Liver (tissue), 3 donors: ENCODE results near the gene CFAP157.

Experiments used
- GABPA ChIP-seq, 2 donors: IDR thresholded peaks in 1 of 2; conservative IDR thresholded peaks in 1 of 2; 2 replicates each; pipeline ENCODE4 v1.6.1; 2016; ENCODE audit warnings: antibody characterized with exemption in 2 of 2, mild to moderate bottlenecking in 1 of 2, moderate library complexity in 1 of 2
- HNF4A ChIP-seq, 2 donors: conservative IDR thresholded peaks; 2 replicates each; pipeline ENCODE4 v1.6.1; 2016; ENCODE audit warnings: antibody characterized with exemption in 2 of 2, mild to moderate bottlenecking in 2 of 2
- NR2F2 ChIP-seq: IDR thresholded peaks from 2 replicates; pipeline ENCODE4 v1.6.1; 2016; ENCODE audit warnings: antibody characterized with exemption
- RAD21 ChIP-seq, 2 donors: IDR thresholded peaks; 2 replicates each; pipeline ENCODE4 v1.6.1; 2016; ENCODE audit warnings: antibody characterized with exemption in 2 of 2, mild to moderate bottlenecking in 2 of 2
- SP1 ChIP-seq: IDR thresholded peaks from 2 replicates; pipeline ENCODE4 v1.6.1; 2018; ENCODE audit warnings: antibody characterized with exemption, mild to moderate bottlenecking
- TAF1 ChIP-seq: conservative IDR thresholded peaks from 2 replicates; pipeline ENCODE4 v1.6.1; 2016; ENCODE audit warnings: antibody characterized with exemption, mild to moderate bottlenecking
- TF ChIP-seq, protein P1 (sequence below): fragments of 150-350 bp; IDR thresholded peaks from 2 replicates; pipeline ENCODE4 v1.5.1; 2017; ENCODE audit warnings: improper control_type of control experiment, low read depth, low read length; ENCODE audit not compliant: missing input control
- TF ChIP-seq, protein P2 (sequence below): IDR thresholded peaks from 2 replicates; pipeline ENCODE4 v1.6.1; 2016; ENCODE audit warnings: antibody characterized with exemption, mild to moderate bottlenecking
- TF ChIP-seq, protein P3 (sequence below): IDR thresholded peaks from 2 replicates; pipeline ENCODE4 v1.6.1; 2016; ENCODE audit warnings: antibody characterized with exemption
- TF ChIP-seq, protein P4 (sequence below): IDR thresholded peaks from 2 replicates; pipeline ENCODE4 v1.6.1; 2016; ENCODE audit warnings: antibody characterized with exemption
- TF ChIP-seq, protein P5 (sequence below): IDR thresholded peaks from 2 replicates; pipeline ENCODE4 v1.6.1; 2016; ENCODE audit warnings: antibody characterized with exemption
- donor health status: healthy.
- donor health status: healthy.

DNA sequence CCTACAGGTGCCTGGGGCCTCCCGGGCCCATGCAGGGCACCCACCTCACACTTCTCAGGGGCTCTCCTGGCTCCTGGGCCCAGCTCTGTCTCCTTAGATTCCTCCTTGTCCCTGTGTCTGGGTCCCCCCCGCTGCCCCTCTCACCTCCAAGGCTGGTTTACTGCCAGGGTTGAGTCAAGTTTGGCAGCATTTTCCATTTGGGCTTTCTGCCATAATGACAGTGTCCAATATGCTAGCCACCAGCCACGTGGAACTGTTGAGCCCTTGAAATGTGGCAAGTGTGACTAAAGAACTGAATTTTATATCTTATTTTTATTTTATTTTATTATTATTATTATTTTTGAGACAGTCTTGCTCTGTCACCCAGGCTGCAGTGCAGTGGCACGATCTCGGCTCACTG is 11.0 kb downstream of the CFAP157 start:
- TF ChIP-seq, protein P1, sequence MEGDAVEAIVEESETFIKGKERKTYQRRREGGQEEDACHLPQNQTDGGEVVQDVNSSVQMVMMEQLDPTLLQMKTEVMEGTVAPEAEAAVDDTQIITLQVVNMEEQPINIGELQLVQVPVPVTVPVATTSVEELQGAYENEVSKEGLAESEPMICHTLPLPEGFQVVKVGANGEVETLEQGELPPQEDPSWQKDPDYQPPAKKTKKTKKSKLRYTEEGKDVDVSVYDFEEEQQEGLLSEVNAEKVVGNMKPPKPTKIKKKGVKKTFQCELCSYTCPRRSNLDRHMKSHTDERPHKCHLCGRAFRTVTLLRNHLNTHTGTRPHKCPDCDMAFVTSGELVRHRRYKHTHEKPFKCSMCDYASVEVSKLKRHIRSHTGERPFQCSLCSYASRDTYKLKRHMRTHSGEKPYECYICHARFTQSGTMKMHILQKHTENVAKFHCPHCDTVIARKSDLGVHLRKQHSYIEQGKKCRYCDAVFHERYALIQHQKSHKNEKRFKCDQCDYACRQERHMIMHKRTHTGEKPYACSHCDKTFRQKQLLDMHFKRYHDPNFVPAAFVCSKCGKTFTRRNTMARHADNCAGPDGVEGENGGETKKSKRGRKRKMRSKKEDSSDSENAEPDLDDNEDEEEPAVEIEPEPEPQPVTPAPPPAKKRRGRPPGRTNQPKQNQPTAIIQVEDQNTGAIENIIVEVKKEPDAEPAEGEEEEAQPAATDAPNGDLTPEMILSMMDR: no peak
- TF ChIP-seq, protein P2, sequence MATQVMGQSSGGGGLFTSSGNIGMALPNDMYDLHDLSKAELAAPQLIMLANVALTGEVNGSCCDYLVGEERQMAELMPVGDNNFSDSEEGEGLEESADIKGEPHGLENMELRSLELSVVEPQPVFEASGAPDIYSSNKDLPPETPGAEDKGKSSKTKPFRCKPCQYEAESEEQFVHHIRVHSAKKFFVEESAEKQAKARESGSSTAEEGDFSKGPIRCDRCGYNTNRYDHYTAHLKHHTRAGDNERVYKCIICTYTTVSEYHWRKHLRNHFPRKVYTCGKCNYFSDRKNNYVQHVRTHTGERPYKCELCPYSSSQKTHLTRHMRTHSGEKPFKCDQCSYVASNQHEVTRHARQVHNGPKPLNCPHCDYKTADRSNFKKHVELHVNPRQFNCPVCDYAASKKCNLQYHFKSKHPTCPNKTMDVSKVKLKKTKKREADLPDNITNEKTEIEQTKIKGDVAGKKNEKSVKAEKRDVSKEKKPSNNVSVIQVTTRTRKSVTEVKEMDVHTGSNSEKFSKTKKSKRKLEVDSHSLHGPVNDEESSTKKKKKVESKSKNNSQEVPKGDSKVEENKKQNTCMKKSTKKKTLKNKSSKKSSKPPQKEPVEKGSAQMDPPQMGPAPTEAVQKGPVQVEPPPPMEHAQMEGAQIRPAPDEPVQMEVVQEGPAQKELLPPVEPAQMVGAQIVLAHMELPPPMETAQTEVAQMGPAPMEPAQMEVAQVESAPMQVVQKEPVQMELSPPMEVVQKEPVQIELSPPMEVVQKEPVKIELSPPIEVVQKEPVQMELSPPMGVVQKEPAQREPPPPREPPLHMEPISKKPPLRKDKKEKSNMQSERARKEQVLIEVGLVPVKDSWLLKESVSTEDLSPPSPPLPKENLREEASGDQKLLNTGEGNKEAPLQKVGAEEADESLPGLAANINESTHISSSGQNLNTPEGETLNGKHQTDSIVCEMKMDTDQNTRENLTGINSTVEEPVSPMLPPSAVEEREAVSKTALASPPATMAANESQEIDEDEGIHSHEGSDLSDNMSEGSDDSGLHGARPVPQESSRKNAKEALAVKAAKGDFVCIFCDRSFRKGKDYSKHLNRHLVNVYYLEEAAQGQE: no peak
- TF ChIP-seq SP1: no peak
- no peak for TF ChIP-seq NR2F2
- TF ChIP-seq TAF1: no peak
- no peak for TF ChIP-seq HNF4A (conservative IDR thresholded peaks at IDR 0.05)
- TF ChIP-seq, protein P3, sequence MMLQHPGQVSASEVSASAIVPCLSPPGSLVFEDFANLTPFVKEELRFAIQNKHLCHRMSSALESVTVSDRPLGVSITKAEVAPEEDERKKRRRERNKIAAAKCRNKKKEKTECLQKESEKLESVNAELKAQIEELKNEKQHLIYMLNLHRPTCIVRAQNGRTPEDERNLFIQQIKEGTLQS: no peak
- TF ChIP-seq GABPA (IDR thresholded peaks at IDR 0.05 in 1 of 2, conservative IDR thresholded peaks at IDR 0.05 in 1 of 2): no peak
- TF ChIP-seq, protein P4, sequence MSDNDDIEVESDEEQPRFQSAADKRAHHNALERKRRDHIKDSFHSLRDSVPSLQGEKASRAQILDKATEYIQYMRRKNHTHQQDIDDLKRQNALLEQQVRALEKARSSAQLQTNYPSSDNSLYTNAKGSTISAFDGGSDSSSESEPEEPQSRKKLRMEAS: no peak
- TF ChIP-seq, protein P5, sequence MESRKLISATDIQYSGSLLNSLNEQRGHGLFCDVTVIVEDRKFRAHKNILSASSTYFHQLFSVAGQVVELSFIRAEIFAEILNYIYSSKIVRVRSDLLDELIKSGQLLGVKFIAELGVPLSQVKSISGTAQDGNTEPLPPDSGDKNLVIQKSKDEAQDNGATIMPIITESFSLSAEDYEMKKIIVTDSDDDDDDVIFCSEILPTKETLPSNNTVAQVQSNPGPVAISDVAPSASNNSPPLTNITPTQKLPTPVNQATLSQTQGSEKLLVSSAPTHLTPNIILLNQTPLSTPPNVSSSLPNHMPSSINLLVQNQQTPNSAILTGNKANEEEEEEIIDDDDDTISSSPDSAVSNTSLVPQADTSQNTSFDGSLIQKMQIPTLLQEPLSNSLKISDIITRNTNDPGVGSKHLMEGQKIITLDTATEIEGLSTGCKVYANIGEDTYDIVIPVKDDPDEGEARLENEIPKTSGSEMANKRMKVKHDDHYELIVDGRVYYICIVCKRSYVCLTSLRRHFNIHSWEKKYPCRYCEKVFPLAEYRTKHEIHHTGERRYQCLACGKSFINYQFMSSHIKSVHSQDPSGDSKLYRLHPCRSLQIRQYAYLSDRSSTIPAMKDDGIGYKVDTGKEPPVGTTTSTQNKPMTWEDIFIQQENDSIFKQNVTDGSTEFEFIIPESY: no peak
- no peak for TF ChIP-seq RAD21 (IDR thresholded peaks at IDR 0.05)
